Measurements from ENCODE around the gene CACNA1B.

CACNA1B gene

DNA sequence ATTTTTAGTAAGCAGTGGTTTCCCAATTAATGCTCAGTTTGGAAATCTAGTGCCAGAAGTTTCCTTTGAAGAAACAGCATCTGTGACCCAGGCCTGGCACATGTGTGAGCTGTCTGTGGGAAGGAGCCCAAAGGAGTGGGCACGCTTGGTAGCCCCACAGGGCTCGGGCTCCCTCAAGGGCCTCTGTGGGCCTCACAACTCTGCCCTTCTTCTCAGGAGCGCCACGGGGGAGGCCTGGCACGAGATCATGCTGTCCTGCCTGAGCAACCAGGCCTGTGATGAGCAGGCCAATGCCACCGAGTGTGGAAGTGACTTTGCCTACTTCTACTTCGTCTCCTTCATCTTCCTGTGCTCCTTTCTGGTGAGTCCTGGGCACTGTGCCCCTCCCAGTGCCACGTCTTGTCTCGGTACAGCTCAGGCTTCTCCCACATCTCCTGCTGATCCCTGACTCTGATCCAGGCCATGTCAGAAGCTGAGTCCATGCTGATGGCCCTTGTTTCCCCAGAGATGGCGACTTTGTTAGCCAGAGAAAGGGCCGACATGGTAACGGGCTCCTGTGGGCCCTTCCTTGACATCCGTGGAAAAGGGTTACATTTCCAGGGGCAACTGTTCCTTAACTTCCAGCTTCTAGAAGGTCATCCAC lies 200.4 kb downstream of the CACNA1B start:
- POLR2A ChIA-PET = no interaction called here
- no peak for TF ChIP-seq L3MBTL2 (conservative IDR thresholded peaks at IDR 0.05)
- no peak for TF ChIP-seq SP1 (IDR thresholded peaks at IDR 0.05)
- no peak for TF ChIP-seq TARDBP (IDR thresholded peaks at IDR 0.05)
- TF ChIP-seq BHLHE40 (IDR thresholded peaks at IDR 0.05; ENCODE audit: borderline replicate concordance) = no peak
- no peak for TF ChIP-seq HDGF (IDR thresholded peaks at IDR 0.05; ENCODE audit: borderline replicate concordance)
- no peak for TF ChIP-seq FOXK2 (IDR thresholded peaks at IDR 0.05)
- TF ChIP-seq CTBP1 (IDR thresholded peaks at IDR 0.05; ENCODE audit: borderline replicate concordance) = no peak
- no peak for TF ChIP-seq FOXM1 (IDR thresholded peaks at IDR 0.05; ENCODE audit: borderline replicate concordance)
- no peak for TF ChIP-seq ELF4 (IDR thresholded peaks at IDR 0.05)
- TF ChIP-seq LEF1 (IDR thresholded peaks at IDR 0.05; ENCODE audit: borderline replicate concordance) = no peak
- TF ChIP-seq ZNF384 (IDR thresholded peaks at IDR 0.05) = no peak
- TF ChIP-seq FOXA1 (IDR thresholded peaks at IDR 0.05) = no peak
- no peak for TF ChIP-seq NFRKB (IDR thresholded peaks at IDR 0.05)
- TF ChIP-seq, protein P1, sequence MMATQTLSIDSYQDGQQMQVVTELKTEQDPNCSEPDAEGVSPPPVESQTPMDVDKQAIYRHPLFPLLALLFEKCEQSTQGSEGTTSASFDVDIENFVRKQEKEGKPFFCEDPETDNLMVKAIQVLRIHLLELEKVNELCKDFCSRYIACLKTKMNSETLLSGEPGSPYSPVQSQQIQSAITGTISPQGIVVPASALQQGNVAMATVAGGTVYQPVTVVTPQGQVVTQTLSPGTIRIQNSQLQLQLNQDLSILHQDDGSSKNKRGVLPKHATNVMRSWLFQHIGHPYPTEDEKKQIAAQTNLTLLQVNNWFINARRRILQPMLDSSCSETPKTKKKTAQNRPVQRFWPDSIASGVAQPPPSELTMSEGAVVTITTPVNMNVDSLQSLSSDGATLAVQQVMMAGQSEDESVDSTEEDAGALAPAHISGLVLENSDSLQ (IDR thresholded peaks at IDR 0.05) = no peak
- no peak for TF ChIP-seq ARNT (IDR thresholded peaks at IDR 0.05)
- no peak for TF ChIP-seq SUZ12 (IDR thresholded peaks at IDR 0.05)
- CTCF ChIA-PET = no interaction called here
- DNase-seq (ENCODE audit: extremely low spot score) = no peak

- no peak for TF ChIP-seq SP1 (IDR thresholded peaks at IDR 0.05)
- no peak for TF ChIP-seq BHLHE40 (IDR thresholded peaks at IDR 0.05; ENCODE audit: borderline replicate concordance)
- TF ChIP-seq TARDBP (IDR thresholded peaks at IDR 0.05) = no peak
- TF ChIP-seq, protein P1 (IDR thresholded peaks at IDR 0.05) = no peak
- no peak for TF ChIP-seq ELF4 (IDR thresholded peaks at IDR 0.05)
- no peak for TF ChIP-seq SUZ12 (IDR thresholded peaks at IDR 0.05)
- no peak for TF ChIP-seq ZNF384 (IDR thresholded peaks at IDR 0.05)
- no peak for TF ChIP-seq L3MBTL2 (conservative IDR thresholded peaks at IDR 0.05)
- TF ChIP-seq ARNT (IDR thresholded peaks at IDR 0.05) = no peak
- TF ChIP-seq NFRKB (IDR thresholded peaks at IDR 0.05) = no peak
- no peak for TF ChIP-seq CTBP1 (IDR thresholded peaks at IDR 0.05; ENCODE audit: borderline replicate concordance)
- no peak for TF ChIP-seq HDGF (IDR thresholded peaks at IDR 0.05; ENCODE audit: borderline replicate concordance)
- no peak for TF ChIP-seq FOXK2 (IDR thresholded peaks at IDR 0.05)
- TF ChIP-seq LEF1 (IDR thresholded peaks at IDR 0.05; ENCODE audit: borderline replicate concordance) = no peak
- no peak for TF ChIP-seq FOXA1 (IDR thresholded peaks at IDR 0.05)
- TF ChIP-seq FOXM1 (IDR thresholded peaks at IDR 0.05; ENCODE audit: borderline replicate concordance) = no peak
- DNase-seq (ENCODE audit: extremely low spot score) = no peak
- ChIA-PET POLR2A (no interaction called here), CTCF (no interaction called here)
Measured at GRCh38 chr9:138078846-138079245, 201.3 kb downstream of the CACNA1B start.

DNA sequence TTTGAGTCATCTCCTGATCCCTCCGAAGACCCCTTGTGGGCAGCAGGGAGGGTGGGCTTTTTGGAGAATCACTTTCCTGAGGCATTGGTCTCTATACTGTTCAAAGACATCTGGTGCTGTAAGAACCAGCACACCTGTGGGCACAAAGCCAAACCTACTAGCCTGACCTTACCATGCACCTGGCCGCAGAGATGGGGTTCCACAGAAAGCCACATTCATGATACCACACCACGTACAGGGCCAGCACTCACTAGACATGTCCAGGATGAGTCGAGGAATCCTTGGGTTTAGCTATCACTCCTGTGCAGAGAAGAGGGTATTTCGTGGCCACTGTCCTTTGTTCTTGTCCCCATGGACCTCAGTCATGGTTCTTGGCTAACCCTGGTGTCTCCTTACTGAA lies 203.4 kb downstream of the CACNA1B start:
- CTCF ChIA-PET = no interaction called here
- POLR2A ChIA-PET = no interaction called here
- no peak for DNase-seq (ENCODE audit: extremely low spot score)
- TF ChIP-seq, protein P1 (IDR thresholded peaks at IDR 0.05) = no peak
- TF ChIP-seq SP1 (IDR thresholded peaks at IDR 0.05) (no peak), LEF1 (IDR thresholded peaks at IDR 0.05; ENCODE audit: borderline replicate concordance) (no peak), SUZ12 (IDR thresholded peaks at IDR 0.05) (no peak), ZNF384 (IDR thresholded peaks at IDR 0.05) (no peak), FOXM1 (IDR thresholded peaks at IDR 0.05; ENCODE audit: borderline replicate concordance) (no peak), HDGF (IDR thresholded peaks at IDR 0.05; ENCODE audit: borderline replicate concordance) (no peak), NFRKB (IDR thresholded peaks at IDR 0.05) (no peak), ELF4 (IDR thresholded peaks at IDR 0.05) (no peak), TARDBP (IDR thresholded peaks at IDR 0.05) (no peak), CTBP1 (IDR thresholded peaks at IDR 0.05; ENCODE audit: borderline replicate concordance) (no peak), ARNT (IDR thresholded peaks at IDR 0.05) (no peak), L3MBTL2 (conservative IDR thresholded peaks at IDR 0.05) (no peak), BHLHE40 (IDR thresholded peaks at IDR 0.05; ENCODE audit: borderline replicate concordance) (no peak), FOXK2 (IDR thresholded peaks at IDR 0.05) (no peak)

- ChIA-PET POLR2A (no interaction called here), CTCF (no interaction called here)
- no peak for DNase-seq (ENCODE audit: extremely low spot score)
- no peak for TF ChIP-seq FOXM1 (IDR thresholded peaks at IDR 0.05; ENCODE audit: borderline replicate concordance)
- no peak for TF ChIP-seq ELF4 (IDR thresholded peaks at IDR 0.05)
- TF ChIP-seq ARNT (IDR thresholded peaks at IDR 0.05) = no peak
- TF ChIP-seq CTBP1 (IDR thresholded peaks at IDR 0.05; ENCODE audit: borderline replicate concordance) = no peak
- no peak for TF ChIP-seq HDGF (IDR thresholded peaks at IDR 0.05; ENCODE audit: borderline replicate concordance)
- no peak for TF ChIP-seq BHLHE40 (IDR thresholded peaks at IDR 0.05; ENCODE audit: borderline replicate concordance)
- no peak for TF ChIP-seq ZNF384 (IDR thresholded peaks at IDR 0.05)
- TF ChIP-seq FOXA1 (IDR thresholded peaks at IDR 0.05) = no peak
- no peak for TF ChIP-seq NFRKB (IDR thresholded peaks at IDR 0.05)
- TF ChIP-seq TARDBP (IDR thresholded peaks at IDR 0.05) = no peak
- TF ChIP-seq LEF1 (IDR thresholded peaks at IDR 0.05; ENCODE audit: borderline replicate concordance) = no peak
- no peak for TF ChIP-seq FOXK2 (IDR thresholded peaks at IDR 0.05)
- no peak for TF ChIP-seq SUZ12 (IDR thresholded peaks at IDR 0.05)
- TF ChIP-seq SP1 (IDR thresholded peaks at IDR 0.05) = no peak
Measured at GRCh38 chr9:138082918-138083636, 205.5 kb downstream of the CACNA1B start.

- ChIA-PET POLR2A (no interaction called here), CTCF (no interaction called here)
- TF ChIP-seq LEF1 (IDR thresholded peaks at IDR 0.05; ENCODE audit: borderline replicate concordance) = no peak
- no peak for TF ChIP-seq SUZ12 (IDR thresholded peaks at IDR 0.05)
- no peak for TF ChIP-seq NFRKB (IDR thresholded peaks at IDR 0.05)
- TF ChIP-seq ELF4 (IDR thresholded peaks at IDR 0.05) = no peak
- no peak for TF ChIP-seq ZNF384 (IDR thresholded peaks at IDR 0.05)
- DNase-seq (ENCODE audit: extremely low spot score) = no peak
Measured at GRCh38 chr9:138083873-138084272, 206.3 kb downstream of the CACNA1B start.

Measured in HEK293T (cell line).